Epidermal melanocyte (primary cell): Measurements from ENCODE around the gene JUN.

Experiments
- DNase-seq: peaks from one replicate; pipeline ENCODE4 v3.0.0; 2011; ENCODE audit warnings: low spot score; ENCODE audit not compliant: insufficient read length

JUN gene

GRCh38 chr1:58784758-58785441 is 1.1 kb upstream of the JUN start:
- peak; percentile 64 for DNase-seq

- no peak for DNase-seq
Measured at GRCh38 chr1:58783090-58783992, 506 bp downstream of the JUN start.

DNA sequence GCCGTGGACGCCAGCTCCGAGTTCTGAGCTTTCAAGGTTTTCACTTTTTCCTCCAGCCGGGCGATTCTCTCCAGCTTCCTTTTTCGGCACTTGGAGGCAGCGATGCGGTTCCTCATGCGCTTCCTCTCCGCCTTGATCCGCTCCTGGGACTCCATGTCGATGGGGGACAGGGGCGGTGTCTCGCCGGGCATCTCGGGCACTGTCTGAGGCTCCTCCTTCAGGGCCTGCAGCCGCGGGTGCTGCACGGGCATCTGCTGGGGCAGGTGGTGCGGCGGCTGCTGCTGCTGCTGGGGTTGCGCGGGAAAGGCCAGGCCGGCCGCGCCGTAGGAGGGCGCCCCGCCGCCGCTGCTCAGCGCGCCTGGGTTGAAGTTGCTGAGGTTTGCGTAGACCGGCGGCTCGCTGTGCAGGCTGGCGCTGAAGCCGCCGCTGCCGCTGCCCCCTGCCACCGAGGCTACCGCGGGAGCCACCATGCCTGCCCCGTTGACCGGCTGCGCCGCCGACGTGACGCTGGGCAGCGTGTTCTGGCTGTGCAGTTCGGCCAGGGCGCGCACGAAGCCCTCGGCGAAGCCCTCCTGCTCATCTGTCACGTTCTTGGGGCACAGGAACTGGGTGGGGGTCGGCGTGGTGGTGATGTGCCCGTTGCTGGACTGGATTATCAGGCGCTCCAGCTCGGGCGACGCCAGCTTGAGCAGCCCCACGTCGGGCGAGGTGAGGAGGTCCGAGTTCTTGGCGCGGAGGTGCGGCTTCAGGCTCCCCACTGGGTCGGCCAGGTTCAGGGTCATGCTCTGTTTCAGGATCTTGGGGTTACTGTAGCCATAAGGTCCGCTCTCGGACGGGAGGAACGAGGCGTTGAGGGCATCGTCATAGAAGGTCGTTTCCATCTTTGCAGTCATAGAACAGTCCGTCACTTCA is 1.4 kb downstream of the JUN start:
- DNase-seq: no peak

- no peak for DNase-seq
Measured at GRCh38 chr1:58781541-58782177, 2.2 kb downstream of the JUN start.

- DNase-seq: no peak
Measured at GRCh38 chr1:58780836-58781452, 2.9 kb downstream of the JUN start.

DNA sequence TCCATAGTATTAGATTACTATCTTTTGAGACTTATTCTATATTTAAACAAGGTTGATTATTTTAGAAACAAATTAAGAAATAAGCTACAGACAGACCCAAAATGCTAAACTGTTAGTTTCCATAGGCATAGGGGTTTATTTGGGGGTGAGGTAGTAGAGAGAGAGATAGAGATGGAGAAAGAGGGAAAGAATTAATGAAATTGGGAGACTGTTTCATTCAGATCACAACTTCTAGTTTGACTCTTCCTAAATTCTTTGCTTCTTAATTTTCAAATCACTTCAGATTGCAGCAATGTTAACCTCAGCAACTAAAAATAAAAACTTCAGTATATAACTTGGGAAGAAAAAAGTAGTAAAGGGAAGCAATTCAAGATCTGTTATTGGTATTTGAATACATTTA is 3.4 kb downstream of the JUN start:
- DNase-seq: no peak

- DNase-seq: no peak
Measured at GRCh38 chr1:58779801-58780382, 4.0 kb downstream of the JUN start.

- no peak for DNase-seq
Measured at GRCh38 chr1:58779059-58779754, 4.6 kb downstream of the JUN start.

DNA sequence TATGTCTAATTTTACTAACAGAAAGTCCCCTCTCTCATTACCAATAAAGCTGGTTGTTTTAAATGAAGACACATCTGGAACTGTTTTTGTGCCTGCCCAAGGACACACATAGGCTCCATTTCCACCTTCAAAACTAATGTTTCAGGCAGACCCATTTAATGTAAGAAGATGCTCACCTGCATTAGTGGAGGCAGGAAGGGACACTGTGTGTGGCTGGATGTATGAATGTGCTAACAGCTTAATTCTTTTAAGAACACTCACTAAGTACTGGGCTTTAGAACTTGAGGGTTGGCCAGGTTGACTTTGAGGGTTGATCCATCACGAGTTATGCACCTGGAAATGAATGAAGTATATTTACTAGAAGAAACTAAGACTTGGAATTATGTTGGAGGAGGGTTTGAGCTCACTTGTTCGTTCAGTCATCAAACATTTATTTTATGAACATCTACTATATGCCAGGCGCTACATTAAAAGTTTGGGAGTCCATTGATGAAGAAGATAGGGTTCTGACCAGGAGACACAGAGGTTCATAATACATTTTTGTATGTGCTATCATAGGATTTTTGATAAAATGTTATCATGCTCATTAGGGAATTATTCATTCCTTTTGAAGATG is 5.4 kb downstream of the JUN start:
- DNase-seq: no peak

DNA sequence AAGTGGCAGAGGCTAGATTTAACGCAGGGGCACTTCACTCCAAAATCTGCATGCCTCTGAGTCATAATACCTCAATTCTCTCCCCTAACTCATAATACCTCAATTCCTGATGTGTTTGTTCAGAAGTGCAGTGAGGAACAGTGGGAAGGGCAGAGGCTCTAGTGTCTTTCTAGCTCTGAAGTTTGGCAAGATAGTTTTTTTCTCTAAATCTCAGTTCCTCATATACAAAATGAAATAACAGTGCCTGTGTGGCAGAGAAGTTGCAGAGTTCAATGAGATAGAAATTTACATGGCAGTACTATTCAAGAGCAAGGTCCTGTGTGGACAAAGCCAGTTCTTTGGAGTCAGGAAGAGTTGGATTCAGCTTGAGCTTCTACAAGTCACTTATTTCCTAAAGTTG is 9.8 kb downstream of the JUN start:
- DNase-seq: no peak

- no peak for DNase-seq
Measured at GRCh38 chr1:58773406-58773840, 10.4 kb downstream of the JUN start.

DNA sequence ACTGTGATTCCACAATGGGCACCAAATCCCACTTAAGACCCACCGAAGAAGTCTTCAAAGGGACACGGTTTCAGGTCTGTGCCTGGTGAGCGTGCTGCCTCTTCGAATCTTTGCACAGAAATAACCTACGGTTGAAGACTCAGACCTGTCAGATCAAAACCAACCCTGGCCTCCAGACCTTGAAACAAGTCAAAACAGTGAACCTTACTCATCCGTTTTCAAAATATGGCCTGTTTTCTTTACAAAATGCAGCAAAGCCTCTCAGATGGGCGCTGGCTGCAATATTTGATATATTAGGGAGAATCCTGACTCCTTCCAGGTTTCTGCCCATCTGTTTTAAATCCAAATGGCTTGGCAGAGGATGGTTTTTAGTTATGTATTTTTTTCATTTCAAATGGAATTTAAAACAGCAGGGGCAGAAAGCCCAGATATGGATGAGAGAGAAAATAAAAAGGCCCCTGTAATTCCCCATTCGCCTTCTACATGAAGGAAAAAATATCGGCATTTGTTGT is 14.0 kb downstream of the JUN start:
- no peak for DNase-seq

GRCh38 chr1:58768971-58769808 is 14.7 kb downstream of the JUN start:
- peak; percentile 74 for DNase-seq

DNA sequence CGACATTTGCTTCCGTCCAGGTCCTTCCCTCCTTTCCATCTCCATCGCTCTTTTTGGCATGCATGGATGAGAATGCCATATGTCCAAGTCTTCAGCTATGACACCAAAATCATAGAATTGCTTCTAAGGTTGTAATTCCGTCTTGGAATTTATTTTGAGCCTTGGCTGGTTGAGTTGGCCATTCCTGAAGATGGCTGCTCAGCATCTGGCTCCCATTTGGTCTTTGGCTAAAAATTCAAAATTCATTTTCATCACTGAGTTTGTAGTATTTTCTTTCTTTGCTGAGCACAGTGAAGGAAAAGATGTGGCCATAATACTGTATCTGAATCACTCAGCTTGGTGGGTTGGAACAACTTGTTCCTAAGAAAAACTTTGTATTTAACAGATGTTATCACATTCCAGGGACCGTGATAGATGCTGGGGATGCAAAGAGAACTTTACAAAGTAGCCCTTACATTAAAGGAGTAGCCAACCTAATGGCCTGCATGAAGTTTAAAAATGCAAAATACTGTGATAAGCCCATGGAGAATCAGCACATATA is 15.6 kb downstream of the JUN start:
- no peak for DNase-seq

DNA sequence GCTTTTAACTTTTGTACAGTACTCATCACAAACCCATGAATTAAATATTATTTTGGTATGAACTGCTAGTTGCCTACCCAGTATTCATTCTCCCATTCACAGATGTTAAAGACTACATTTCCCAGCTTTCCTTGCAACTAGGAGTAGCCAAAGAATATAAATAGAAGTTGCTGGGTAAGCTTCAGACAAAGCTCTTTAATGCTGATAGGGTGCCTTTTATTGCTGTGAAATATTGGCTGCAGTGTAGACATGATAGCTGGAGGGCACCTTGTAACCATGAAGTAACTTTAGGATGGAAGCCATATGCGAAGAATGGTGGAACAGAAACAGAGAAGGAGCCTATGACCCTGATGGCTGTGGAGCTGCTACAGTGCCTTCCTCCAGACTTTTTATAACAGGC is 16.7 kb downstream of the JUN start:
- no peak for DNase-seq

DNA sequence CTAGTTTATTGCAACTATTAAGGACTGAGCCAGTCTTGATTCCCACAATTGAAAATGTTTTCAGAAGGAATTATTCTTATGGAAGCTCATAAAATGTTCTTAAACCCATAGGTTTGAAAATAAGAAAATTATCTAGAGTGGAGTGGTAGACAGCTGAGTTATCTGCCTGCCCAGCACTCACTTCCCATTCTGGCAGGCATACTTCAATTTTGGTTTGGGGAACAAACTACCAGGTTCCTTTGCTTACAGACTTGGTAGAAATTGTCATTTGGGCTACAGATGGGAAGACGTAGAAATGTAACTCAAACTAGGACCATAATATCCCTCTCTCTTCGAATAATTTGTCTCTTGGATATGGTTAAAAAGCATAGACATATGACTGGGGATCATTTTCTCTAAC is 18.4 kb downstream of the JUN start:
- DNase-seq: no peak

- no peak for DNase-seq
Measured at GRCh38 chr1:58765006-58765405, 18.8 kb downstream of the JUN start.
